ENCODE data around the gene C5orf15. TPM values are rescaled to one million over a fixed set of nuclear protein-coding genes. Genes with fewer than 3 reads are reported as not detected.

Gene C5orf15
- total RNA-seq, 1 experiment from 2014 or later = 63.2 TPM

GRCh38 chr5:133995883-133996563 is 27.6 kb upstream of the C5orf15 start:
- ATAC-seq = no peak
- Histone ChIP-seq H3K27ac (ENCODE audit: low read length) (peak overlapping the region; percentile 67), H3K36me3 (ENCODE audit: control insufficient read depth, insufficient read depth, low read length) (peaks cover 5% of the 10 kb centered on the region), H3K4me1 (ENCODE audit: control insufficient read depth, insufficient read depth, low read length) (peaks cover 84% of the 10 kb centered on the region), H3K4me3 (ENCODE audit: low read depth in 2 of 2, low read length in 2 of 2) (no peak overlapping the region), H3K27me3 (ENCODE audit: control insufficient read depth, insufficient read depth, low read length) (no peaks in the 10 kb centered on the region), H3K9me3 (ENCODE audit: control insufficient read depth, insufficient read depth, low read depth, low read length) (no peaks in the 10 kb centered on the region)
- POLR2A ChIA-PET = interaction anchor here (1.3 kb wide), 1 partner anchor 10 kb away, joined by 4 read pairs; no protein-coding TSS in a partner anchor
- no peak for DNase-seq (ENCODE audit: low read depth, low spot score)
- in situ Hi-C loops (cut with HindIII; ENCODE audit: low pct_unique_long_range_greater_than_20kb, low sequenced_read_pairs) (no loop called here), intact Hi-C loops (cut with micrococcal nuclease; ENCODE audit: unreplicated experiment) (no loop called here)
- CTCF ChIA-PET = no interaction called here
- TF ChIP-seq POLR2AphosphoS5 (IDR thresholded peaks at IDR 0.05; ENCODE audit: low read depth, low read length) (no peak), TCF7L2 (IDR thresholded peaks at IDR 0.05; ENCODE audit: low read depth, low read length) (no peak), SIN3A (IDR thresholded peaks at IDR 0.05; ENCODE audit: borderline replicate concordance, insufficient read depth, low read depth, low read length) (no peak), CTCF (IDR thresholded peaks at IDR 0.05) (no peak), REST (IDR thresholded peaks at IDR 0.05; ENCODE audit: insufficient read depth in 1 of 2, low read depth in 2 of 2, low read length in 1 of 2) (no peak)
- BruUV-seq (replicated peaks) = no TSS peak

DNA sequence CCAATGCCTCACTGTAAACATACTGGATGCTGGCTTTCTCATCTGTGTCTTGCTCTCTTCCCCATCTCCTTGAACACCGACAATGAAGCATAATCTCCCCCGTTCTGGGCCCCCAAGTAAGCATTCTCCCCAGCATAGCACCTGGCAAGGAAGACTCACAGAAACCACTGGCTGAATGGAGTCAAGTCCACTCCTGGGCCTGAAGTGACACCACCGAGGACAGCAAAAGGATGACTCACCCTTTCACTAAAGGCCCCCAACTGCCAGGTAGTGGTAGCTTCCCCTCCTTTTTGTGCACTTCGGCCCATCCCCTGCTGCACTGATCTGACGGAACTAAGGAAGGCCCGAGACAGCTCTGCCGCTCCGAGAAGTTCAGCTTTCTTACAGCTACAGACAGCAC is 26.9 kb upstream of the C5orf15 start:
- Histone ChIP-seq H3K4me3 (ENCODE audit: low read depth in 2 of 2, low read length in 2 of 2) (no peak overlapping the region), H3K36me3 (ENCODE audit: control insufficient read depth, insufficient read depth, low read length) (peaks cover 10% of the 10 kb centered on the region), H3K9me3 (ENCODE audit: control insufficient read depth, insufficient read depth, low read depth, low read length) (no peaks in the 10 kb centered on the region), H3K4me1 (ENCODE audit: control insufficient read depth, insufficient read depth, low read length) (peaks cover 77% of the 10 kb centered on the region), H3K27ac (ENCODE audit: low read length) (peak overlapping the region; percentile 67), H3K27me3 (ENCODE audit: control insufficient read depth, insufficient read depth, low read length) (no peaks in the 10 kb centered on the region)
- no peak for TF ChIP-seq CTCF (IDR thresholded peaks at IDR 0.05)
- TF ChIP-seq POLR2AphosphoS5 (IDR thresholded peaks at IDR 0.05; ENCODE audit: low read depth, low read length) = no peak
- no peak for TF ChIP-seq REST (IDR thresholded peaks at IDR 0.05; ENCODE audit: insufficient read depth in 1 of 2, low read depth in 2 of 2, low read length in 1 of 2)
- TF ChIP-seq SIN3A (IDR thresholded peaks at IDR 0.05; ENCODE audit: borderline replicate concordance, insufficient read depth, low read depth, low read length) = no peak
- no peak for TF ChIP-seq TCF7L2 (IDR thresholded peaks at IDR 0.05; ENCODE audit: low read depth, low read length)
- ATAC-seq (no peak), DNase-seq (ENCODE audit: low read depth, low spot score) (no peak)
- in situ Hi-C loops (cut with HindIII; ENCODE audit: low pct_unique_long_range_greater_than_20kb, low sequenced_read_pairs) = no loop called here
- ChIA-PET POLR2A (interaction anchor here (1.3 kb wide), 1 partner anchor 10 kb away, joined by 4 read pairs; no protein-coding TSS in a partner anchor), CTCF (no interaction called here)
- BruUV-seq (replicated peaks) = no TSS peak
- intact Hi-C loops (cut with micrococcal nuclease; ENCODE audit: unreplicated experiment) = no loop called here
